H1 (cell line): Measurements from ENCODE around the gene SEC62. TPM values are rescaled to one million over a fixed set of nuclear protein-coding genes. Genes with fewer than 3 reads are reported as not detected.

ENCODE experiments used
- BRCA1 ChIP-seq: IDR thresholded peaks from 2 replicates; pipeline ENCODE4 v1.6.1; 2012; ENCODE audit warnings: low read depth, low read length, improper control_type of control experiment
- CBX5 ChIP-seq: fragments of 300-800, 300-1000 bp; sonication (generic); IDR thresholded peaks from 2 replicates; pipeline ENCODE4 v1.7.1; 2016; ENCODE audit warnings: antibody characterized with exemption, low read length, low read depth
- CHD1 ChIP-seq: IDR thresholded peaks from 2 replicates; pipeline ENCODE4 v1.6.1; 2012; ENCODE audit warnings: low read depth, low read length, improper control_type of control experiment
- CREB1 ChIP-seq: IDR thresholded peaks from 2 replicates; pipeline ENCODE4 v1.6.1; 2012; ENCODE audit warnings: inconsistent platforms
- EZH2 ChIP-seq: fragments of 200-600 bp; sonication (generic); IDR thresholded peaks from 2 replicates; pipeline ENCODE4 v1.7.1; 2012; ENCODE audit warnings: low read depth, mild to moderate bottlenecking, moderate library complexity, low read length, inconsistent platforms; ENCODE audit not compliant: severe bottlenecking
- FOSL1 ChIP-seq: IDR thresholded peaks from 2 replicates; pipeline ENCODE4 v1.6.1; 2011; ENCODE audit warnings: mild to moderate bottlenecking, low read depth, low read length, moderate library complexity; ENCODE audit not compliant: insufficient read depth
- HDAC6 ChIP-seq: IDR thresholded peaks from one replicate; pipeline ENCODE4 v1.7.1; 2012; ENCODE audit warnings: low read depth, mild to moderate bottlenecking, inconsistent platforms, low read length, moderate library complexity
- JUN ChIP-seq: IDR thresholded peaks from 2 replicates; pipeline ENCODE4 v1.6.1; 2011; ENCODE audit warnings: low read depth, mild to moderate bottlenecking, improper control_type of control experiment, low read length
- MAFK ChIP-seq: IDR thresholded peaks from 2 replicates; pipeline ENCODE4 v1.6.1; 2012; ENCODE audit warnings: low read depth, mild to moderate bottlenecking, improper control_type of control experiment, low read length
- POLR2AphosphoS5 ChIP-seq: IDR thresholded peaks from 2 replicates; pipeline ENCODE4 v1.6.1; 2011; ENCODE audit warnings: low read depth, low read length
- SP1 ChIP-seq: IDR thresholded peaks from 2 replicates; pipeline ENCODE4 v1.6.1; 2011; ENCODE audit warnings: low read depth, low read length
- SRF ChIP-seq: IDR thresholded peaks from 2 replicates; pipeline ENCODE4 v1.6.1; 2011; ENCODE audit warnings: mild to moderate bottlenecking, low read depth, low read length, moderate library complexity
- SUZ12 ChIP-seq: fragments of 200-600 bp; sonication (generic); IDR thresholded peaks from 2 replicates; pipeline ENCODE4 v1.6.1; 2012; ENCODE audit warnings: mild to moderate bottlenecking, inconsistent platforms, low read length, moderate library complexity, mixed read lengths
- TAF1 ChIP-seq: IDR thresholded peaks from 2 replicates; pipeline ENCODE4 v1.6.1; 2011; ENCODE audit warnings: mild to moderate bottlenecking, low read depth, low read length
- TAF7 ChIP-seq: optimal IDR thresholded peaks from 2 replicates; pipeline ENCODE3; 2011; ENCODE audit warnings: low read depth, mild to moderate bottlenecking, inconsistent platforms, low read length, moderate library complexity, borderline replicate concordance
- TEAD4 ChIP-seq: IDR thresholded peaks from 2 replicates; pipeline ENCODE4 v1.6.1; 2012; ENCODE audit warnings: low read depth, low read length, inconsistent platforms, mixed read lengths
- polyA plus RNA-seq, 7 experiments: library from polyadenylated mRNA; depleted of rRNA in 3 of 7; stranded (reverse) in 5 of 7; unstranded in 2 of 7; fragments of >200 nt in 5 of 7; fragments of 200-250 nt in 2 of 7; gene quantifications; 1 replicate in 5 of 7; 2 replicates in 1 of 7; 4 replicates in 1 of 7; pipeline versions ENCODE4 v1.2.1 to v1.2.3, GENCODE V29; 2011 to 2013; ENCODE audit warnings: missing spikeins in 2 of 7, mixed read lengths in 2 of 7
- total RNA-seq: library from RNA; stranded (reverse); fragmentation: NEBNext Ultra II Directional; extraction: Animal tissue kit (Norgen Biotek cat#: 25700); gene quantifications from 2 replicates; pipeline ENCODE4 v1.2.1, GENCODE V29; 2021
- TF ChIP-seq, protein P1 (sequence below): IDR thresholded peaks from 2 replicates; pipeline ENCODE4 v1.6.1; 2012; ENCODE audit warnings: low read length, inconsistent platforms
- TF ChIP-seq, protein P2 (sequence below): IDR thresholded peaks from 2 replicates; pipeline ENCODE4 v1.6.1; 2011; ENCODE audit warnings: low read depth, mild to moderate bottlenecking, low read length; ENCODE audit not compliant: insufficient read depth
- TF ChIP-seq, protein P3 (sequence below), 3 experiments: IDR thresholded peaks; 1 replicate in 2 of 3; 2 replicates in 1 of 3; pipeline versions ENCODE4 v1.5.1 to v1.6.1; 2011; ENCODE audit warnings: low read length in 3 of 3, mild to moderate bottlenecking in 3 of 3, inconsistent platforms in 2 of 3, low read depth in 1 of 3, moderate library complexity in 1 of 3; ENCODE audit not compliant: insufficient read depth in 1 of 3; ENCODE audit errors: control extremely low read depth in 1 of 3
- TF ChIP-seq, protein P4 (sequence below): IDR thresholded peaks from 2 replicates; pipeline ENCODE4 v1.6.1; 2012; ENCODE audit warnings: inconsistent platforms

Gene SEC62
- total and polyA plus RNA-seq, 2 of the 8 experiments (the other 6 are each of a cell fraction or from before 2014, with no cell fraction given) = 67.8 to 113 TPM

DNA sequence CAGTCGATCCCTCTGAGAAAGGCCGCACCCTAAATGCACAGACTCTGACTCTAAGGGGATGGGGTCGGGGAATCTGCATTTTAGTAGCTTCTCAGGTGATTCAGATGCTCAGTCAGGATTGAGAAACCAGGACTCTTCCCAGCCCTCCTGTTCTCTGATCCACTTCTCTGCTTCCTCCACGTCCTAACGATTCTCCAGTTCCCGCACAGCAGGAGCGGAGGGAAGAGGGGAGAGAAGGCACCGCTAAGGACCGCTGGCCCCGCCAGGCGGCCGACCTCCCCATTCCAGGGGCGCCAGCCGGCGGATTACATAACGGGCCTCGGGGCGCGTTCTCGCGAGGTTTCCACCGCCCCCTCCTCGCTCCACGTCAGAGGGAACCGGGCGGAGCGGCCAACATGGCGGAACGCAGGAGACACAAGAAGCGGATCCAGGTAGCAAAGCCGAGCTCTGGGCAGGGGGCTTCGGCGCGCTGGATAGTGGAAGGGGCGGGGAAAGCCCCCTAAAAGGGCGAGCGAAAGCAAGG is at the start of gene SEC62 (continued):
- TF ChIP-seq HDAC6 = no peak
- peak; percentile 84 for TF ChIP-seq CREB1
- TF ChIP-seq, protein P1, sequence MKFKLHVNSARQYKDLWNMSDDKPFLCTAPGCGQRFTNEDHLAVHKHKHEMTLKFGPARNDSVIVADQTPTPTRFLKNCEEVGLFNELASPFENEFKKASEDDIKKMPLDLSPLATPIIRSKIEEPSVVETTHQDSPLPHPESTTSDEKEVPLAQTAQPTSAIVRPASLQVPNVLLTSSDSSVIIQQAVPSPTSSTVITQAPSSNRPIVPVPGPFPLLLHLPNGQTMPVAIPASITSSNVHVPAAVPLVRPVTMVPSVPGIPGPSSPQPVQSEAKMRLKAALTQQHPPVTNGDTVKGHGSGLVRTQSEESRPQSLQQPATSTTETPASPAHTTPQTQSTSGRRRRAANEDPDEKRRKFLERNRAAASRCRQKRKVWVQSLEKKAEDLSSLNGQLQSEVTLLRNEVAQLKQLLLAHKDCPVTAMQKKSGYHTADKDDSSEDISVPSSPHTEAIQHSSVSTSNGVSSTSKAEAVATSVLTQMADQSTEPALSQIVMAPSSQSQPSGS = peak; percentile 91; the same call in 1 of the 2 replicates
- no peak for TF ChIP-seq CBX5
- no peak for TF ChIP-seq SRF
- TF ChIP-seq, protein P2, sequence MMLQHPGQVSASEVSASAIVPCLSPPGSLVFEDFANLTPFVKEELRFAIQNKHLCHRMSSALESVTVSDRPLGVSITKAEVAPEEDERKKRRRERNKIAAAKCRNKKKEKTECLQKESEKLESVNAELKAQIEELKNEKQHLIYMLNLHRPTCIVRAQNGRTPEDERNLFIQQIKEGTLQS = no peak
- TF ChIP-seq, protein P3, sequence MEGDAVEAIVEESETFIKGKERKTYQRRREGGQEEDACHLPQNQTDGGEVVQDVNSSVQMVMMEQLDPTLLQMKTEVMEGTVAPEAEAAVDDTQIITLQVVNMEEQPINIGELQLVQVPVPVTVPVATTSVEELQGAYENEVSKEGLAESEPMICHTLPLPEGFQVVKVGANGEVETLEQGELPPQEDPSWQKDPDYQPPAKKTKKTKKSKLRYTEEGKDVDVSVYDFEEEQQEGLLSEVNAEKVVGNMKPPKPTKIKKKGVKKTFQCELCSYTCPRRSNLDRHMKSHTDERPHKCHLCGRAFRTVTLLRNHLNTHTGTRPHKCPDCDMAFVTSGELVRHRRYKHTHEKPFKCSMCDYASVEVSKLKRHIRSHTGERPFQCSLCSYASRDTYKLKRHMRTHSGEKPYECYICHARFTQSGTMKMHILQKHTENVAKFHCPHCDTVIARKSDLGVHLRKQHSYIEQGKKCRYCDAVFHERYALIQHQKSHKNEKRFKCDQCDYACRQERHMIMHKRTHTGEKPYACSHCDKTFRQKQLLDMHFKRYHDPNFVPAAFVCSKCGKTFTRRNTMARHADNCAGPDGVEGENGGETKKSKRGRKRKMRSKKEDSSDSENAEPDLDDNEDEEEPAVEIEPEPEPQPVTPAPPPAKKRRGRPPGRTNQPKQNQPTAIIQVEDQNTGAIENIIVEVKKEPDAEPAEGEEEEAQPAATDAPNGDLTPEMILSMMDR (IDR thresholded peaks at IDR 0.05; ENCODE audit: control extremely low read depth in 1 of 3, insufficient read depth in 1 of 3, low read depth in 1 of 3, low read length in 3 of 3) = peak; percentile 38 to 68 (median 47)
- TF ChIP-seq SP1 = 0 out of 2 replicates have a peak, but pooled peaks have one; percentile 42
- no peak for TF ChIP-seq FOSL1
- TF ChIP-seq TAF7 = peak; percentile 95
- TF ChIP-seq POLR2AphosphoS5 = peak; percentile 93
- TF ChIP-seq BRCA1 = peak; percentile 90
- TF ChIP-seq EZH2 = no peak
- TF ChIP-seq, protein P4, sequence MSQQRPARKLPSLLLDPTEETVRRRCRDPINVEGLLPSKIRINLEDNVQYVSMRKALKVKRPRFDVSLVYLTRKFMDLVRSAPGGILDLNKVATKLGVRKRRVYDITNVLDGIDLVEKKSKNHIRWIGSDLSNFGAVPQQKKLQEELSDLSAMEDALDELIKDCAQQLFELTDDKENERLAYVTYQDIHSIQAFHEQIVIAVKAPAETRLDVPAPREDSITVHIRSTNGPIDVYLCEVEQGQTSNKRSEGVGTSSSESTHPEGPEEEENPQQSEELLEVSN = no peak
- no peak for TF ChIP-seq MAFK
- TF ChIP-seq TEAD4 = 0 out of 2 replicates have a peak, but pooled peaks have one; percentile 23
- TF ChIP-seq JUN = no peak
- no peak for TF ChIP-seq SUZ12
- TF ChIP-seq CHD1 = no peak
- peak; percentile 99 for TF ChIP-seq TAF1
